ENCODE results near the gene RBX1.
"Not testable (repeated sequence)": the region's sequence is repeated elsewhere in the genome, so short reads cannot be mapped to it uniquely, and the experiment has no call there.

The RBX1 gene

GRCh38 chr22:40967111-40967760, 16.1 kb downstream of the RBX1 start:
- no peak for DNase-seq (ENCODE audit: low read depth in 2 of 3, low spot score in 1 of 3)

DNA sequence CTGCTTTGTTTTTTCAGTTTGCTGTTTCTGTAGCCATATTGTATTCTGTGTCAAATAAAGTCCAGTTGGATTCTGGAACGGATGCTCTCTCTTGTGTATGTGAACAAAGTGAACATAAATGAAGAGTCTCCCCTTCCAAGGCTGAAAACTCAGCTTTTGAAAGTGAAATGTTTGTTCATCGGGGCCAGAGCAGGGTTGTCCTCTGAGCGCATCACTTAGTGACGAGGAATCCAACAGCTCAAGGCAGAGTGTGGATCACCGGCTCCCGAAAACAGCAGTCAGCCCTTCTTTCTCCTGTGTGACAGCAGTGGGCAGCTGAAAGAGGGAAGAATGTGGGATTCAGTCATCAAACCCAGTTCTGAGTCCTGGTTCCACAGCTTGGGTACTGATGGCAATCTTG, 21.4 kb downstream of the RBX1 start:
- DNase-seq (ENCODE audit: low read depth in 2 of 3, low spot score in 1 of 3): no peak

DNA sequence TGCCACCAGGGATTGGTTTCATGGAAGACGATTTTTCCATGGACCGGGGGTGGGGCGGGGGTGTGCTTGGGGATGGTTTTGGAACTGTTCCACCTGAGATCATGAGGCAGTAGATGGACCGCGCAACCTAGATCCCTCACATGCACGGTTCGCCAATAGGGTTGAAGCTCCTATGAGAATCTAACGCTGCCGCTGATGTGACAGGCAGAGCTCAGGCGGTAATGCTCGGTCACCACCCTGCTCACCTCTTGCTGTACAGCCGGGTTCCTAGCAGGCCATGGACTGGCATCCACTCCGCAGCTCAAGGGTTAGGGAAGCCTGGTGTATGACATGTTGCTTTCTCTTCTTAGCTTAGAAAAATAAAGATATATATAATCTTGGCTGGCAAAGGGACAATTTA, 22.0 kb downstream of the RBX1 start:
- no peak for DNase-seq (ENCODE audit: low read depth in 2 of 3, low spot score in 1 of 3)

GRCh38 chr22:40975366-40975765, 24.2 kb downstream of the RBX1 start:
- no peak for DNase-seq (ENCODE audit: low read depth in 2 of 3, low spot score in 1 of 3)

GRCh38 chr22:40976866-40977700, 25.9 kb downstream of the RBX1 start:
- no peak for DNase-seq (ENCODE audit: low read depth in 2 of 3, low spot score in 1 of 3)

- no peak for DNase-seq (ENCODE audit: low read depth in 2 of 3, low spot score in 1 of 3)
Measured at GRCh38 chr22:40979198-40979597, 28.0 kb downstream of the RBX1 start.

DNA sequence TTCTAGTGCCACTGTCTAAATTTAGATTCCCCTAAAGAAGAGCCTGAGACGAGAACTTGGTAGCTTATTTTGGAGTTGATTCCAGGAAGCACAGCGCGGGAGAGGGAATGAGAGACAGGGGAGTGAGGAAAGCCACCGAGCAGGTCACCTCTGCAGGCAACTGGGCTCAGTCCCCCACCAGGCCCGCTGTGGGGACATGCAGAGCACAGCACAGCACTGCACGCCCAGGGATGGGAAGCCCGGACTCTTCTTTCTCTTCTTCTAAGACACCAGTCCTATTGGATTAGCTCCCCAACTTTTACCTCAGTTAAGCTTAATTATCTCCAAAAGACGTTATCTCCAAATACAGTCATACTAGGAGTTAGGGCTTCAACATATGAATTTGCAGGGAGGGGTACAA, 28.7 kb downstream of the RBX1 start:
- no peak for DNase-seq (ENCODE audit: low read depth in 2 of 3, low spot score in 1 of 3)

GRCh38 chr22:40982482-40983385, 31.6 kb downstream of the RBX1 start:
- DNase-seq (ENCODE audit: low read depth in 2 of 3, low spot score in 1 of 3): no peak

DNA sequence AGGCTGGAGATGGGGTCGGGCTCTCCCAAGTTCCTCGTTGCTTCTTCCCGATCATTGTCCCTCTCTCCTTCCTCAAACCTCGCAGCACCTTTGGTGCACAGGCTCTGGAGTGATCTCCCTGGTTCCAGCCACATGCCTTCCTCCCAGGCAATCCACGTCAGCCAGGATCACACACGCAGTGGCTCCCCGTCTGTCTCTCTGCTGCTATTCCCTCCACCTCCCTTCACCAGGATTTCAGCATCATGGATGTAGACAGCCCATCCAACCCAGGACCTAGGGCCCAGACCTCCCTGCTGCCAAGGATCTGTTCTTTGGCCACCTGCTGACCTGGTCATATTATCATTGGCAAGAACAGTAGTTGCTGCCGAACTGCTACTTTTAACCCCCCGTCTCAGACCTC, 40.1 kb downstream of the RBX1 start:
- DNase-seq (ENCODE audit: low read depth in 2 of 3, low spot score in 1 of 3): no peak

GRCh38 chr22:40995821-40996220, 44.6 kb downstream of the RBX1 start:
- no peak for DNase-seq (ENCODE audit: low read depth in 2 of 3, low spot score in 1 of 3)

DNA sequence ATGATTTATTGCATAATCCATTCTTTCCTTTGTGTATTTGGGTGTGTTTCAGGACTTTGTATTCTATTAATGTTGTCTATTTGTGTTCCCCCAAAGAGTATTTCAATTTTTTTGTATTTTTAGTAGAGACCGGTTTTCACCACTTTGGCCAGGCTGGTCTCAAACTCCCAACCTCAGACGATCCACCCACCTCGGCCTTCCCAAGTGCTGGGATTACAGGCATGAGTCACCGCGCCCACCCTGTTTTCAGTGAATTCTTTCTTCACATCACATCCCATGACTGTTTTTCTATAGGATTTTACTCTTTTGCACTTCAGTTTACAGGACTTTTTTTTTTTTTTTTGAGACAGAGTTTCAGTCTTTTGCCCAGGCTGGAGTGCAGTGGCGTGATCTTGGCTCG, 46.3 kb downstream of the RBX1 start:
- no peak for DNase-seq (ENCODE audit: low read depth in 2 of 3, low spot score in 1 of 3)

- DNase-seq (ENCODE audit: low read depth in 2 of 3, low spot score in 1 of 3): no peak
Measured at GRCh38 chr22:41000040-41000565, 48.9 kb downstream of the RBX1 start.

DNA sequence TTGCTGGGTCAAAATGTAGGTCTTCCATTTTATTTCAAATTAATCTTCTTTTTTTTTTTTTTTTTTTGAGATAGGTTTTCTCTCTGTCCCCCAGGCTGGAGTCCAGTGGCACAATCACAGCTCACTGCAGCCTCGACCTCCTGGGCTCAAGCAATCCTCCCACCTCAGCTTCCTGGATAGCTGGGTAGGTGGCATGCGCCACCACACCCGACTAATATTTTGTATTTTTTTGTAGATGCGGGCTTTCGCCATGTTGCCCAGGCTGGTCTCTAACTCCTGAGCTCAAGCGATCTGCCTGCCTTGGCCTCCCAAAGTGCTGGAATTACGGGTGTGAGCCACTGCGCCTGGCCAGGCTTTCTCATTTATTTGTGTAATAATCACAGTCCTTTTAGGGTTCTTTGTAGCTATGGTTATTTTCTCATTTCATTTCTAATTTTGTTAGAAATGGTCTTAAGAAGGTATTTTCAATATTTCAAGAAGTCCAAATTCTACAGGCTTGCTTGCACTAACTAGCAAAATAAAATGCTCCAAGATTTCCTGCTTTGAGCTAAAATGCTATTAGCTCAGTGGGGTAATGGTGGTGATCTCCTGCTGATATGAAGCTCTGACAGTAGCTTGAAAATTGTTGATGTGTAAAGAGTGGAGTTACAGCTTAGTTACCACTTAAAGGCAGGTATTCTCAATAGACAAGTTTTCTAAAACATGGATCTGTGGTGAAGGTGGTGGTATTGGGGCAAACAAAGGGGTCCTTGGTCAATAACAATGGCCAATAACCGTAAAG, 50.0 kb downstream of the RBX1 start:
- no peak for DNase-seq (ENCODE audit: low read depth in 2 of 3, low spot score in 1 of 3)

- DNase-seq (ENCODE audit: low read depth in 2 of 3, low spot score in 1 of 3): no peak
Measured at GRCh38 chr22:41001722-41002122, 50.5 kb downstream of the RBX1 start.

GRCh38 chr22:41002386-41002785, 51.2 kb downstream of the RBX1 start:
- not testable (repeated sequence) for DNase-seq (ENCODE audit: low read depth in 2 of 3, low spot score in 1 of 3)

DNA sequence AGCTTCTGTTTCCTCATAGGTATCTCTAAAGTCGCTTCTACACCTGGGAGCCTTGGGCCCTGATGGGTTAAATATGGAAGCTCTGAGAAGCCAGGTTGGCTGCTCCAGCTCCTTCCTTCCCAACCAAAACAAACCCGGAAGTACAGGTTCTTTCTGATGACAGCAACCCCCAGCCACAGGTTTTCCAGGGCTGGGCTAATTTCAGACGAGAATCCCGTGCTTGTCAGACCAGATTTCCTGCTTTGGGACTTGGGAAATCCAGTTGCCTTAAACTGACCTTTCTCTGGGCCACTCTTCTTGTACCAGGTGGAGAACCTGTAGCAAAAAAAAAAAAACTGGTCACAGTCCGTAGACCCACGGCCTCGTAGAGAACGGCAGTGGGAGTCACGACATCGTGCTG, 51.9 kb downstream of the RBX1 start:
- no peak for DNase-seq (ENCODE audit: low read depth in 2 of 3, low spot score in 1 of 3)

- no peak for DNase-seq (ENCODE audit: low read depth in 2 of 3, low spot score in 1 of 3)
Measured at GRCh38 chr22:41003976-41004375, 52.8 kb downstream of the RBX1 start.

GRCh38 chr22:41009222-41009948, 58.2 kb downstream of the RBX1 start:
- no peak for DNase-seq (ENCODE audit: low read depth in 2 of 3, low spot score in 1 of 3)

DNA sequence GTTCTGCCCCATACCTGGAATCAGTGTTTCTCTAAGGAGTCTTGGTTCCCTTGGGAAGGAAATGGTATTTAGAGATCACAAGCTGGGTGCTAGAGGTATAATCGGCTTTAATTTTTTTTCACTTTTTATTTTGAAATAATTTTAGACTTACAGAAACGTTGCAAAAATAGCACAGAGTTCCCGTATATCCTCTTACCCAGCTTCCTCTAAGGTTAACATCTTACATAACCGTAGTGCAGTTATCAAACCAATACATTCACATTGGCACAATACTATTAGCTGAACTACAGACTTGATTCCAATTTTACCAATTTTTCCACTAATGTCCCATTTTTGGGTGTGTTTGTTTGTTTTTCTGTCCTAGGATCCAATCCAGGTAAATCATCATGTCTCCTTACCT, 63.8 kb downstream of the RBX1 start:
- DNase-seq (ENCODE audit: low read depth in 2 of 3, low spot score in 1 of 3): no peak

- peak in 1 of 3 donors; percentile 2 for DNase-seq (ENCODE audit: low read depth in 2 of 3, low spot score in 1 of 3)
Measured at GRCh38 chr22:41021061-41021612, 70.0 kb downstream of the RBX1 start.
